ENCODE data around the gene ADAMTSL2.
A peak's percentile ranks its signal among the peaks of the same experiment; 100 is the strongest.

ADAMTSL2 gene

DNA sequence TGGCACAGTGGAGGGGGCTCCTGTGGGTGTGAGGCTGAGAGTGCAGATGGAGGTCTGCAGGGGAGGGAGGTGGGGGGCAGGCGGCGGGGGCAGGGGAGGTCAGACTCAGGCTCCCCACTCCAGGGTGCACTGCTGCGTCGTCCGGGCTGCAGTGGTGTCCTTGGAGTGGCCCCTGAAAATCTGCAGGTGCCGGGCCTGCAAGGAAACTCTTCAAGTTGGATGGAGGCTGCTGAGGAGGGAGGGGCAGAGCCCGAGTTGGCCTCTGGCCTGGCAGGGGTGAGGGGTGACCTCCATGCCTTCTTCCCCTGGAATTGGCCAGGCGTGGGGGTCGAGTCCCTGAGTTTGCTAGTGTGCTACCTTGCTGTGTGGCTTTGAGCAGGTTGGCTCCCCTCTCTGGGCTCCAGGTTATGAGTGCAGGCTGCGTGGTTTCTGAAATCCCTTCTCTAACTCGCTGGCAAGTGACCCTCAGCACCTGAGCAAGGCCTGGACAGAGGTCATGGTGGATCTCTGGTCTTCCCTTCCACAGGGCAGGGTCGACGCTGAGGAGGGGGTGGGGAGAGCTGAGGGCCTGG lies 888 bp downstream of the ADAMTSL2 start:
- DNase-seq (ENCODE audit: low spot score) = no peak

DNA sequence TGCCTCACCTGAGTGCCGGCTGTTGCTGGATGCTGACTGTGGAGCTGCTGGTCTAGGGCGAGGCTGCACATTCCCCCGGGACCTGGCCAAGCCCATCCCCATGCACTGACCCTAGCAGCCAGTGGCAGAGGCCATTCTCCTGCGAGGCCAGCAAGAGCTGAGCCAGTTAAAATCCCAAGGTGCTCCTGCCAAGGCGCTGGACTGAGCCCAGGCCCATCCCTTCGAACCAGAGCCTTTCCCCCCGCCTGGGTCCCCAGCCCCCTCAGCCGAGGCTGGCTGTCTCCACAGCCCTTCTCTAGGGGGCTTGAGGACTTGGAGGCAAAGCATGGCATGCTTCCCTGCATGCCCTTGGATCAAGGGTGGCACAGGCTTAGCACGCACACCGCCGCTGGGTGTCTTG lies 1.6 kb downstream of the ADAMTSL2 start:
- no peak for DNase-seq (ENCODE audit: low spot score)

DNA sequence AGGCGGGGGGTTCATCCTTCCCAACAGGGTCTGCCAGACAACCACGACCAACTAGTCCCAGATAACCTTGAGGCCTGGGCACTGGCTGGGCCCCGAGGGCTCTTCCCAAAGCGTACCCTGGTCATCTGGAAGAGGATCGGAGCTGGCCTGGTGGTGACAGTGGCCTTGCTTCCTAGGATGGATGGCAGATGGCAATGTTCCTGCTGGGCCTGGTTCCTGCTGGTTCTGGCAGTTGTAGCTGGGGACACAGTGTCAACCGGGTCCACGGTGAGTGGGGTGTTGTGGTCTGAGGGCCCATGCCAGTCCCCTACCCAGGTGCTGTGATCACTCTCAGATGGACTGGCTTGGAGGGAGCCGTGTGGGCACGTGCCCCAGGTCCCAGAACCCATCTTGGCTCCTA lies 2.0 kb downstream of the ADAMTSL2 start:
- DNase-seq (ENCODE audit: low spot score) = no peak

DNA sequence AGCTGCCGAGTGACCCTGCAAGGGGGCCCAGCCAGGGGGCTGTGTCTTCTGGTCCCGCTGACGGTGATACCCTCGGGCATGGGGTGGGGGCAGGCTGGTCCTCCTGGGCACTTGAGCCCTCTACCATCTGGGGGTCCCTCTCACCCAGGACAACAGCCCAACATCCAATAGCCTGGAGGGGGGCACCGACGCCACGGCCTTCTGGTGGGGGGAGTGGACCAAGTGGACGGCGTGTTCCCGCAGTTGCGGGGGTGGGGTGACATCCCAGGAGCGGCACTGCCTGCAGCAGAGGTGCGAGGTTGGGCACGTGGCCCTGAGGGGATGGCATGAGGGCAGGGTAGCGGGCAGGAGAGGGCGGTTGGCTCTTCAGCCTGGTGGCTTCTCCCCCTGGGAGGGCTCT lies 2.8 kb downstream of the ADAMTSL2 start:
- DNase-seq (ENCODE audit: low spot score) = no peak

DNA sequence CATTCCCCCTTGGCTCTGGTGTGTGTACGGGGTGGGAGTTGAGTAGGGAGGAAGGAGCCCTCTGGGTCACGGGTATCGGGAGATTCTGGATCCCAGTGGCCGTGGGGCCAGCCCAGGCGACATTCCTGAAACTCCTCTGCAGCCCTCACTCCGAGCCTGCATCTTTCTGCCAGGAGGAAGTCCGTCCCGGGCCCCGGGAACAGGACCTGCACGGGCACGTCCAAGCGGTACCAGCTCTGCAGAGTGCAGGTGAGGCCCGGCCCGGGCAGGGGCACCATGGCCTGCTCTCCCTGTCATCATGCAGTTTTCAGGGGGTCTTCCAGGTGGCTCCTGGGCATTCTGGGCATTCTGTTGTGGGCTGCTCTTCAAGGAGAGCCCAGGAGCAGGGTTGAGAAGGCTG lies 3.7 kb downstream of the ADAMTSL2 start:
- DNase-seq (ENCODE audit: low spot score) = no peak

DNA sequence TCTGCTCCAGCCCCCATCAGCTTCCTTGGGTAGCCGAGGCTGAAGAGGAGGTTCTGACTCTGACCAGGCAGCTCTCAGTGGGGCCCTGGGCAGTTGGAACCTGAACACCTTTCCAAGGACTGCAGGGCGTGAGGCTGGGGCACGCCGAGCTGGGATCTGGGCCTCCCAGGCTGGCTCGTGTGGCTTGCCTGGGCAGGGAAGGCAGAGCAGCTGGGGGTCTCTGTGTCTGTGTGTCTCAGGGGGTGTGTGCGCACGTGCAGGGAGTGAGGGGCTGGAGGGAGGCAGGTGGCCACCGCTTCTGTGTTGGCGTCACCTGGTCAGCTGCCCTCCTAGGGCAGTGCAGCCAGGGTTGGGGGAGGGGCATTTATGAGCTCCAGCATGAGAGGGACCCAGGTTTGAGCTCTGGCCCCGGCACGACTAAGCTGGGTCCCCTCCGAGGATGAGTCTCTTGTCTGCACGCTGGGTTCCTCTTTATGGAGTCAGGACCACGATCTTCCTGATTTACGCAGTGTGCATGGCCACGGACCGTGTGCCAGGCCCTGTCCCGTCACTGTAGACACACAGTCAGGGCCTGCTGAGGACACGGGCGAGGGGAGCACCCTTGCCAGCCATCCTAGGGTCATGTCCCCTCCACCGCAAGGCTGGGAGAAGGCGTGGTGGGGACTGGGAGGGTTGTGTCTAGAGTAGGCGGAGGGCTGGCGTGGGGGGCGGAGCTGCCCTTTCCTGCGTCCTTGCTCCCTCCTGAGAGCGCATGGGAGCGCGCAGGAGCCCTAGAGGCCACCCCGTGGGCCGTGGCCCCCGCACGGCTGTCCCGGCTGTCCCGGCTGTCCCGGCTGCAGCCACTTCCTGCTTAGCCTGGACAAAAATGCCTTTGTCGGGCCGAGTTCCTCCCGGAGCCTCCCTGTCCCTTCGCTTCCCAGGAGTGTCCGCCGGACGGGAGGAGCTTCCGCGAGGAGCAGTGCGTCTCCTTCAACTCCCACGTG lies 4.6 kb downstream of the ADAMTSL2 start:
- peak; percentile 71 for DNase-seq (ENCODE audit: low spot score)

DNA sequence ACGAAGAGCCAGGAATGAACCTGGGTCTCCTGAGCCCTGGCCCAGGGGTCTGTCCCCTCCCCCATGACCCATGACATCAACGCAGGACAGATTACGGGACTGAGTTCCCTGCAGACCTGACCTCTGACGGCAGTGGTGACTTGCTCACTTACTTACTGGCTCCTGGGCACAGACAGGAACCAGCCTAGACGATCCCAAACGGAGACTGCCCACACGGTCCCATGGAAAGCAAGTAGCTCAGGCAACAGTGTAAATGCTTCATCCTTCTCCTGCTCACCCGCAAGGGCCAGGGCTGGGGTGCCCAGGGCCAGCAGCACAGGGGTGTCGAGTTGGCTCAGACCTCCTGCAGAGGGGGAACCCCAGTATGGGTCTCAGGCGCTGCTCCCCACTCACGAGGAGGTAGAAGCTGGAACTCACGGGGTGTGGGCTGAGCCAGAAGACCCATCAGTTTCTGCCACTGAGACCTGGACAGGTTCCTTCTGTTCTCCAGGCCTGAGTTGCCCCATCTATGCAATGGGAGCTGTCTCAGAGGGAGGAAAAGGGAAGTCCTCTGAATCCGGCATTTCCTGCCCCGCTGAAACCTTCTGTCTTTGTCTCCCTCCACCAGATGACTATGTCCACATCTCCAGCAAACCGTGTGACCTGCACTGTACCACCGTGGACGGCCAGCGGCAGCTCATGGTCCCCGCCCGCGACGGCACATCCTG lies 5.6 kb downstream of the ADAMTSL2 start:
- DNase-seq (ENCODE audit: low spot score) = no peak

DNA sequence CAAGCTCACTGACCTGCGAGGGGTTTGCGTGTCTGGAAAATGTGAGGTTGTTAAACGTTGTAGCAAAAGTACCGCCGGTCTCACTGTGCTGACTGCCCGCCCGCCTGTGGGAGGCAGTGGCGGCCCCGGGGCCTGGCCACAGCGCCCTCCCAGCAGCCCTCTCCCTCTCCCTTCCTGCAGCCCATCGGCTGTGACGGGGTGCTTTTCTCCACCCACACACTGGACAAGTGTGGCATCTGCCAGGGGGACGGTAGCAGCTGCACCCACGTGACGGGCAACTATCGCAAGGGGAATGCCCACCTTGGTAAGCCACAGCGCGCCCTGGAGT lies 6.2 kb downstream of the ADAMTSL2 start:
- DNase-seq (ENCODE audit: low spot score) = peak; percentile 68

DNA sequence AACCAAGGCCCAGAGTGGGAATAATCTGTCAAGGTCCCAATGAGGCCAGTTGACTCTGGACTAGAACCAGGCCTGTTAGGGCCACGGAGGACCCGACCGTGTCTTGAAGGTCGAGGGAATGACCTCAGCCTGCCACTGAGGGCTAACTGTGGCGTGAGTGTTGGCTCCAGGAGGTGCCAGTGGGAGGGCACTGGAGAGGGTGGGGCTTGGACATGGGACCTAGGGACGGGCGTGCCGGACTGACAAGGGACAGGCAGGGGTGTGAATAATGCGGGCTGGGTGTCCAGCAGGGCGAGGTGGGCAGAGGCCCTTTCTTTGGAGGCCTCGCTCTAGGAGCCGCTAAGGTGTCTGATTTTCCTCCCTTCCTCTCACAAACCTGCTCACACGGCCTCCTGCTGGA lies 7.5 kb downstream of the ADAMTSL2 start:
- DNase-seq (ENCODE audit: low spot score) = no peak

DNA sequence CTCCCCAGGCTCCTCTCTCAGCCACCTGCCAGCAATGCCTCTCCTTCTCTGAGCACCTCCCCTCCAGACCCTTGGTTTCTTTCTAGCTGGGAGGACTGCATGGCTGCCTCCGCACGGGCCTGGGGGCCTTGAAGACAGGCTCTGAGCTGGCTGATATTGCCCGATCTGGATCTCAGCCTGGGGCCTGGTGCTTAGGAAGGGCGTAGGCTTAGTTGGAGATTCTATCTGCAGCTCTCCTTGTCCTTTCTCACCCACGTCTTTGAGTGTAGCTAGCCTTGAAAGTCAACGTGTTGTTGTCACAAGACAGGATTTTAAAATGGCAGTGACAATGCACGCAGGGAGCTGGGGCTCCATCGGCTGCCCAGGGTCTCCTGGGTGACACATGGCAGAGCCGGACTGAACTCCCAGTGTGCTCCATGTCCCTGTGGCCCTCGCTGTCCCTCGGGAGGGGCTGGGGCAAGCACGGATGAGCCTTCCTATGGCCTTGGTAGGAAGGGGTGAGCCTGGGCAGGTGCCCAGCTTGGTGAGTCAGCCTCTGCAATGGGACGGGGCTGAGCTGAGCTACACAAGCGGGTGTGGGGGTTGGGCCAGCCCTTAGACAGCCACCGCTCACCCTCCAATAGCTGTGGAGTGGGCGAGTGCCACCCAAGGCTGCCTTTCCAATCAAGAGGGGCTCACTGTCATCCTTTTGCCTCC lies 9.4 kb downstream of the ADAMTSL2 start:
- DNase-seq (ENCODE audit: low spot score) = no peak

DNA sequence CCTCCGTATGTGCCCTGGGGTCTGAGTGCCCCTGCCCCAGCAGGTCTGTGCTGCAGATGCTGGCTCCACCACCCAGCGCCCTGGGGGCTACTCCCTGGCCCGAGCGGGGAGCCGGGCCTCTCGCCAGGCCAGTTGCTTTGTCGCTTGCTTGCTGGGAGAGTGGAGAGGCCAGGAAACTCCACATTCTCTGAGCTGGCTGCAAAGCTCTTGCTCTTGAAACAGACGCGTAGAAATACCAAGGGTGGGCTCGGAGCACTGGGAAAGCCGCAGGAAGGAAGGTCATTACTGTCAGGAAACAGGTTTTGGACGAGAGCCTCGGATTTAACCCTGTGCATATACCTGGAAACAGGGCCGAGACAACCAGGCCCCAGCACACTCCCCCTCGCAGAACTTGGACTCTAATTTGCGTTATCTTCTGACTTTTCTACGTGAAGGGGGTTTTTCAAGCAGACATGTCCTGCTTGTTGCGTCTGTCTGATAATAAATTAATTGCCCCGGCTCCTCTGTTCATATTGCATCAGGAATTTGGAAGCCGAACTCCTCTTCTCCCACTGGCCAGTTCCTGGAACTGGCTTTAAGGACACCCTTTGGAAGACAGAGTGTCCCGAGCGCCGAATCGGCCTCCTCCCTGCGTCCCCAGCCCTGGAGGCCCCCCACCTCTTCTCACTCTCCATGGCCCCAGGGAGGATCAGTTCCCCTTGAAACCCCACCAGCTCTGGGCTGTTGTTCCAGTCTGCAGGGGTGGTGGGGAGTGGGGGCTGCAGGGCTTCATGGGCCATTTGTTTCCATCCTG lies 11.2 kb downstream of the ADAMTSL2 start:
- no peak for DNase-seq (ENCODE audit: low spot score)

DNA sequence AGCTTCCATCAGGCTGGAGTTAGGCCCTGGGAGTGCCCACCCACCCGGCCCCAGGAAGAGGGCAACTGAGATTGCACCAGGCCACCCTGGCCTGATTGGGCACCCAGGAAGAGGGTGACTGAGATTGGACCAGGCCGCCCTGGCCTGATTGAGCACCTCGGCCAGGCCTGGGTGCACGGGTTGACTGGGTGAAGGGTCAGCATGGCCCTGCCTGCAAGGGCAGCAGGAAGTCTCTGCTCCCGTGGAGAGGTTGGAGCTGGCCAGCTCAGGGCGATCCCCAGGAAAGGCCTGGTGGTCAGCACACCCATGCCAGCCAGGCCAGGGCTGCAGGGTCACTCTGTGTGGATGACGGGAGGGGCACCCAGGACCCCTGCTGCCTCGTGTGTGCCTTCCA lies 11.8 kb downstream of the ADAMTSL2 start:
- no peak for DNase-seq (ENCODE audit: low spot score)

DNA sequence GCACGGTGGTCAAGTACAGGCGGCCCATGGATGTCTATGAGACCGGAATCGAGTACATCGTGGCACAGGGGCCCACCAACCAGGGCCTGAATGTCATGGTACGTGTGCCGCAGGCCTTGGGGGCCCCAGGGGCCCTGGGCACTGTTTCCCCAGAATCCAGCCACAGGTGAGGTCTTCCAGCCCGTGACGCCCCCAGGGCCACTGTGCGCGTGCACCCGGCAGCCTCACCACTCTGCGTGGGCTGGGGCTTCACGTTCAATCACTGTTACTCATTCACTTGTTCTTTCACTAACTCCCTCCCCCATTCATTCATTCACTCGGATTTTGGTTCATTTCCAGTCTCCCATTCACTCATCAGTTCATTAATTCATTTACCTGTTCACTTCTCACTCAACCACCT lies 12.6 kb downstream of the ADAMTSL2 start:
- DNase-seq (ENCODE audit: low spot score) = no peak

DNA sequence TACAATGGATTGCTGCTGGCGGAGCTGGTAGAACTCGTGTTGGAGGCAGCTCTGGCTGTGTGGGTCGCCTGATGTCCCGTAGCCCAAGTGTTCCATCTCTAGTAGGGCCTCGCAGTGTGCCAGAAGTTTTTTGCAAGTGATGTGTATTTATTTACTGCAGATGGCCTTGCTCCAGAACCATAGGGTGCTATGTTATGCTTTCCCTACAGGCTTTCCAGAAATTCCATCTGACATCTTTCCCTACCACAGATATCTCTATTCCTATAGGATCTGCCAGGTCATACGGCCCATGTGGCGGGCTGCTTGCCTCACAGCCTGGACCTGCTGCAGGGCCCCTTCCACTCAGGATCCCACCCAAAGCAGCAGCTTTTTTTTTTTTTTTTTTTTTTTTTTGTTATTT lies 16.9 kb downstream of the ADAMTSL2 start:
- no peak for DNase-seq (ENCODE audit: low spot score)

DNA sequence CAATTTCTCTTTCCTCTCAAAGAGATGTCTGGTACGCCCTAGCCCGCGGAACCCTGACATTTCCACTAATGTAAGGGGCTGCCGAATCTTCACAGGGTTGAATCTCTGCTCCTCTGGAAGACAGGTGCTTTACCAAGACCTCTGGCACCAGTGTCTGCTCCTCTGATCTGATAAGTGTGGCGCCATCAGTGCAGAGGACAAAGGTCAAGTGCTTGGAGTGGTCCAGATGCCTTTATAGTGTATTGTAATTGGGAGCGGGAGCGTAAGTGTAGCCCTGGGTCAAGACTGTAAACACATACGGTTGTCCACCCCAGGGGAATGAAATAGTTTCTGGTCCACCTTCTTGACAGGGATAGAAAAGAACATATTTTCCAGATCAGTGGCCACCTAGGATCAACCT lies 17.7 kb downstream of the ADAMTSL2 start:
- no peak for DNase-seq (ENCODE audit: low spot score)

DNA sequence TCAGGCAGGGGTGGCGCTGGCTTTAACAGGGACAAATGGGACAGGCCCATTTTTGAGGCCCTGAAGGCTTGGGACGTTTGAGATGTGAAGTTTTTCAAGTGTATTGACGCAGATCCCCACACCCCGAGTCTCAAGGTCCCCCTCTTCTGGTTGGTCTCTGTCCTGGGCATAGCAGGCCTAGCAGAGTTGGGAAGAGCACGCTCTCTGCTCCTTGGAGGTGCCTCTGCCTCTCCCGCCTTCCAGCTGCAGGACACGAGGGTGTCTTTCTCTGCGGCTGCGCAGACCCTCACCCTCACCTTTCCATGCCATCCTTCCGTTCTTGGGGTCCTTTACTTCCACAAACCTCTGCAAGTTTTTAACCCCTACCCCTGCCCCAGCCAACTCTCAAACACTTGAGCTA lies 18.6 kb downstream of the ADAMTSL2 start:
- DNase-seq (ENCODE audit: low spot score) = no peak

DNA sequence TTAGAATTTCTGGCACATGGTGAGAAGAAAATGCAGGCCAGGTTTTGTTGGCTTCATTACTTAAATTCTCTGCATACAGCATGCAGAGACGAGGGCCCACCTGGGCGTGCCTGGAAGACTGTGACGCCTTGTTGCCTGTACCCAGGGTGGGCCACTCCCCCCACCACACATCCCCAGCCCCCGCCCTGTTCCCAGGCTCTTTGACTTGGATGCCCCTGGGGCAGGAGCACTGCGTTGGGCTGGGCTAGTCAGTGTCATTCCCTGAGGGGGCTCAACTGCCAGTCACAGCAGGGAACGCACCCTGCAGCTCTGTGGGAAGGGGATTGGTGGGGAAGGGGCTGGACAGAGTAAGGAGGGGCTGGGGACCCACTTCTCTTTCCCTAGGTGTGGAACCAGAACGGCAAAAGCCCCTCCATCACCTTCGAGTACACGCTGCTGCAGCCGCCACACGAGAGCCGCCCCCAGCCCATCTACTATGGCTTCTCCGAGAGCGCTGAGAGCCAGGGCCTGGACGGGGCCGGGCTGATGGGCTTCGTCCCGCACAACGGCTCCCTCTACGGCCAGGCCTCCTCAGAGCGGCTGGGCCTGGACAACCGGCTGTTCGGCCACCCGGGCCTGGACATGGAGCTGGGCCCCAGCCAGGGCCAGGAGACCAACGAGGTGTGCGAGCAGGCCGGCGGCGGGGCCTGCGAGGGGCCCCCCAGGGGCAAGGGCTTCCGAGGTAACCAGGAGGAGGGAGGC lies 19.6 kb downstream of the ADAMTSL2 start:
- DNase-seq (ENCODE audit: low spot score) = peak; percentile 84

DNA sequence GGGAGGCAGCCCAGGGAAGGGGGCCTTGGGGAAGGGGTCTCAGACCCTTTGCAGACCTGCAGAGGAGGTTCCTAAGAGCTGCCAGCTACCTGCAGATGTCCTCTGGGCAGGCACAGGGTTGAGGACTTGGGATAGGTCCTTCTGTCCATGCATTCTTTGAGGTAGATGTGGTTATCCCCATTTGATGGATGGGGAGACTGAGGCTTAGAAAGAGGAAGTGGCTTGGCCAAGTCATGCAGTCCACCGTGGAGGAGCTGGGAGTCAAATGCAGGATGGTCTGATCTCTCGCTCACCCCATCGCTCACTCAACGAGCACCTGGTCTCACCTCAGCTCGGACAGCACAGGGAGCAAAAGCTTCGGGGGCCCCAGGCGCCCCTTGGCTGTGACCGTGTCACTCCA lies 20.2 kb downstream of the ADAMTSL2 start:
- DNase-seq (ENCODE audit: low spot score) = no peak

DNA sequence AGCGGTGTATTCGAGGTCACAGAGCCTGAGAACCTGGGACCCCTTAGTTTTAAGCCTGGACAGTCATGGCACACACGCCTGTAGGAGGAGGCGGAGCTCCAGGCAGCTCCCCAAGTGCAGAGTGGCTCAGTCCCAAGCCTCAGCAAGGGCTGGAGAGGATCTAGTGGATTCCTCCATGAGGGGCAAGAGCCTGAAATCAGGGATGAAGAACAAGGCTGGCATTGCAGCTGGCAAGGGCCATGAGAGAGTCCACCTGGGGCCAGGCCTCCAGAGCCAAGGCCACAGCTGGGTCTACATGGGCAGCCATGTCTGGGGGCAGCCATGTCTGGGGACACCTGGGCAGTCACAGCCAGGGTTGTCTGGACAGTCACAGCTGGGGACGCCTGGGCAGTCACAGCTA lies 21.9 kb downstream of the ADAMTSL2 start:
- no peak for DNase-seq (ENCODE audit: low spot score)

DNA sequence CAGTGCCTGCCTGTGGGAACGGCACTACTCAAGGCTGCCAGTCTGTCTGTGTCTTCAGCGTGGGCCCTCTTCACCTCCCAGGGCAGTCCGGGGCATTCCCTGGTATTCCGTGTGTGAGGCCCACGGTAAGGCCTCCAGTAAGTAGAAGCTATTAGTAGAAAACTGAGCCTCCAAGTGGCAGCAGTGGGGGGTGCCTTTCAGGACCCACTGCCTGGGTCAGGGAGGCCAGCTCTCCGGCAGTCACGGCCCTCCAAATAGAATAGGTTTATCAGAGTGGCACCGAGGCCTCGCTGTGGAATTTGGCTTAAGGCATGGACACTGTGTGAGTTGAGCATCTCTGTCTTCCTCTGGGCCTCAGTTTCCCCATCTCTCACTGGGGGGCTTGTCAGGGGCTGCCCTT lies 23.1 kb downstream of the ADAMTSL2 start:
- DNase-seq (ENCODE audit: low spot score) = no peak
